Measurements from ENCODE around the gene CDH4.

- TF ChIP-seq CTCF (IDR thresholded peaks at IDR 0.05), result no peak
- no peak for TF ChIP-seq REST (IDR thresholded peaks at IDR 0.05; ENCODE audit: insufficient read depth in 1 of 2, low read depth in 2 of 2, low read length in 1 of 2)
- TF ChIP-seq SIN3A (IDR thresholded peaks at IDR 0.05; ENCODE audit: borderline replicate concordance, insufficient read depth, low read depth, low read length), result no peak
- no peak for TF ChIP-seq POLR2AphosphoS5 (IDR thresholded peaks at IDR 0.05; ENCODE audit: low read depth, low read length)
Measured at GRCh38 chr20:61710108-61710507, 458.0 kb downstream of the CDH4 start.
